ENCODE results near the gene WDR77. TPM values are rescaled to one million over a fixed set of nuclear protein-coding genes. Genes with fewer than 3 reads are reported as not detected.

Gene WDR77
- 55.7 and 56.5 TPM in 2 replicates for total RNA-seq

DNA sequence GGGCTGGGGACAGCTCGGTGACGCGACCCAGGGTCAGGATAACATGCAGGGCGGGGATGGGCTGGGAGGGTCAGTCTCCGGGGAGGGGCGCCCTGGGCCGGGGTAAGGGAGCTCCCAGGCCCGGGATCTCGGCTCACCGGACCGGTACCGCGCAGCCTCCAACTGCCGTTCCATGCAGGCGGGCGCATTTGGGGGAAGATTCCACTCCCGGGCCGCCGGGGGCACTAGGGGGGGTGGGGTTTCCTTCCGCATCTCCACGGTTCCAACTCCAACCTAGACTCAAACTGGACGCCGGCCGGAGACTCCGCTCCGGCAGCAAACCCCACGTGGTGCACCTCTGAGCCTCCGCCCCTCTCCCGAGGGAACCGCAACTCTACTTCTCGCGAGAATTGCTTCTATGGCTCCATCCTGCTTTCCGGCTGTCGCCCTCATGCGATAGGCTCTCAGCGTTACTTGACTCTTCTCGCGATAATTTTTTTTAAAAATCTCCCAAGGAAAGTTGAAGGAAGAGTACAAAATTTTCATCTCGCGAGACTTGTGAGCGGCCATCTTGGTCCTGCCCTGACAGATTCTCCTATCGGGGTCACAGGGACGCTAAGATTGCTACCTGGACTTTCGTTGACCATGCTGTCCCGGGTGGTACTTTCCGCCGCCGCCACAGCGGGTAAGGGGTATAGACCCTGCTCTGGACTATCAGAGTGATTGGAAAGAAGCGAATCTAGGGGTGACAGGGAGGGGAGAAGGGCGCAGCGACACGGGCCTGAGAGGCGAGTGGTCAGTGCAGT, at the start of gene WDR77, which contains the start of gene ATP5PB:
WDR77 (minus strand) TSS at position 339 of the 785 bp plus-strand sequence; CDS start at position 252, 87 bp downstream.
ATP5PB (plus strand) TSS at position 547 of the 785 bp plus-strand sequence; CDS start at position 625, 78 bp downstream.

Other genes with a start within 250 kb of the WDR77 start
- 0.20 and 0.73 TPM in 2 replicates for gene DENND2D, start 248.6 kb downstream of the WDR77 start, total RNA-seq
- not detected in 2 replicates for gene CHI3L2, start 221.5 kb downstream of the WDR77 start, total RNA-seq
- gene CHIA, start 158.4 kb downstream of the WDR77 start, total RNA-seq, result not detected in 2 replicates
- gene OVGP1, start 21.5 kb downstream of the WDR77 start, total RNA-seq, result 0.40 TPM in 1 of 2 replicates, not detected in the other
- 292 and 347 TPM in 2 replicates for gene ATP5PB, start 208 bp upstream of the WDR77 start, total RNA-seq
- gene C1orf162, start 24.7 kb upstream of the WDR77 start, total RNA-seq, result not detected in 2 replicates
- gene ADORA3, start 54.4 kb upstream of the WDR77 start, total RNA-seq, result not detected in 2 replicates
- 0.59 TPM in 1 of 2 replicates, not detected in the other for gene TMIGD3, start 54.4 kb upstream of the WDR77 start, total RNA-seq
- gene RAP1A, start 170.5 kb upstream of the WDR77 start, total RNA-seq, result 35.0 and 47.7 TPM in 2 replicates

All from mammary microvascular endothelial cell (primary cell).